Iris pigment epithelial cell (primary cell): ENCODE data around the gene DUSP28.

ENCODE experiments used
- DNase-seq: peaks from one replicate; pipeline ENCODE4 v3.0.0-alpha.2; 2011; ENCODE audit warnings: low read depth

The DUSP28 gene

GRCh38 chr2:240573071-240573515, 12.9 kb downstream of the DUSP28 start:
- DNase-seq = no peak

DNA sequence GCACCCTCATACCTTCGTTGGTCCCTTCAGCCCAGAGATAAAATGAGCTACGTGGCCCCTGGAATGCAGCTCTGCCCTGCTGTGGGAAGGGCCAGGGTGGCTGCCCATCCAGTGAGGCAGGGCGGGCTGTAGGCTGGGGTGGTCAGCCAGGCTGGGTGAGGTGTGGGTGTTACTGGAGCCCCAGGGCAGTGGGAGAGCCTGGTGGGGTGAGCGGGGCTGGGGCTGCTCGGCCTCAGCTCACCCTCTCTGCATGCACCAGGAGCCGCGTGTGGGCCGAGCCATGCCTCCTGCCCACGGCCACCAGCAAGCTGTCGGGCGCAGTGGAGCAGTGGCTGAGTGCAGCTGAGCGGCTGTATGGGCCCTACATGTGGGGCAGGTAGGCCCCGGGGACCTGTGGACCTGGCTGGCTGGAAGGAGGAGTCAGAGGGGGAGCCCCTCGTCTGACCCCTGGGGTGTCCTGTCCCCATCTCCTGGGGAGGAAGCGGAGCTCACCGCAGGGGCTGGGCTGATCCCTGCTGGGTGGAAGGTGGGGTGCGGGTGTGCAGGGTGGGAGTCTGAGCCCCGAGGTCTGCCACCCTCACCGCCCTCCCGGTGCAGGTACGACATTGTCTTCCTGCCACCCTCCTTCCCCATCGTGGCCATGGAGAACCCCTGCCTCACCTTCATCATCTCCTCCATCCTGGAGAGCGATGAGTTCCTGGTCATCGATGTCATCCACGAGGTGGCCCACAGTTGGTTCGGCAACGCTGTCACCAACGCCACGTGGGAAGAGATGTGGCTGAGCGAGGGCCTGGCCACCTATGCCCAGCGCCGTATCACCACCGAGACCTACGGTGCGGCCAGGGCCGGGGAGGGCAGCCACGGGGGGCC, 13.6 kb downstream of the DUSP28 start:
- no peak for DNase-seq

DNA sequence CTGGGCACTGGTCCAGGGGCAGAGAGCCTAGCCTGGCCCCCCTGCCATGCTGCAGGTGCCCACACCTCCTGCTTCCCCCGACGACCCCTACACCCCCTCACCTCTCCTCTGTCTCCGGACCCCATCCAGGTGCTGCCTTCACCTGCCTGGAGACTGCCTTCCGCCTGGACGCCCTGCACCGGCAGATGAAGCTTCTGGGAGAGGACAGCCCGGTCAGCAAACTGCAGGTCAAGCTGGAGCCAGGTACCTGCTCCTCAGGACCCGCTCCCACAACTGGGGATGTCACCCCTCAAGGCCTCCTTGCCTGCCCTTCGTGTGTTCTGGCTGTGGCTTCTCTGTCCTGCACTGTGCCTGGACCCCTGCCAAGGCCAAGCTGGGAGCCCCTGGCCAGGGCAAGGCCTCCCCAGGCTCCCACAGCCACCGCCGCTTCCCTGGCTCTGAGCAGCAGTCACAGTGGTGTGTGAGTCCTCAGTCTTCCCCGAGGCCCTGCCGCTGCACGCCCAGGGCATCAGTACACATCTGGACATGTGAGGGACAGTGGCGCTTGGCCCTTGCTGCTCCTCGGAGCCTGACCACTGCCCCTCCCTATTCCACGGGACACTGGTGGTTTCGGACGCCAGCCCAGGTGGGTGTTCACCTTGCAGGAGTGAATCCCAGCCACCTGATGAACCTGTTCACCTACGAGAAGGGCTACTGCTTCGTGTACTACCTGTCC, 14.4 kb downstream of the DUSP28 start:
- no peak for DNase-seq

DNA sequence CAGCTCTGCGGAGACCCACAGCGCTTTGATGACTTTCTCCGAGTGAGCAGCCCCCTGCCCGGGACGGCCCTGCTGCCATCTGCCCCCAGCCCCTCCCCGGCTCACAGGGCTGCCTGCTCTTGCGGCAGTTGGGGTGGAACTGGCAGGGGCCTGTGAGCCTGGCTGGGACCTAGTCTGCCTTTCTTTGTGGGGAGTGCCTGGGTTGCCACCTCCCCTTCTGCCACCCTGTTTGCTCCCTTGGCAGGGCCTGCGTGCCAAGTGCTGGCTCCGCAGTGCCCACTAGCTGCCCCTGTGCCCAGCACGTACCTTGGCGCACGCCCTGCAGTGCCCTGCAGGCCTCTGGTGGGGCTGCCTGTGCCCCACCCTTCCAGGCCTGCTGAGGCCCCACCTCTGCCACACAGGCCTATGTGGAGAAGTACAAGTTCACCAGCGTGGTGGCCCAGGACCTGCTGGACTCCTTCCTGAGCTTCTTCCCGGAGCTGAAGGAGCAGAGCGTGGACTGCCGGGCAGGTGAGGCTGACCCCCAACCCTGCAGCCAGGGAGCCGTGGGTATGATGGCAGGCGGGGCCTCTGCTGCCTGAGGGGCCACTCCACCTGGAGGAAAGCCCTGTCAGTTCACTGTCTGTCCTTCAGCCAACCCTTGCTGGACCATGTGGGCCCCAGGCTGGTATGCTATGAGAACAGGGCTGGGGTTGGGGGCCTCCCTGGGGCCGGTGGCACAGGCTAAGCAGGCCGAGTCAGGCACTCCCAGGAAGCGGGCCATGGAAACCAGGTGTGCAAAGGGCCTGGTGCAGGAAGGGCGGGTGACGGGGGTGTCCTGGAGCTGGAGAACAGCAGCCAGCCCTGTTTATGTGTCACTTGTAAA, 15.2 kb downstream of the DUSP28 start:
- DNase-seq = no peak

DNA sequence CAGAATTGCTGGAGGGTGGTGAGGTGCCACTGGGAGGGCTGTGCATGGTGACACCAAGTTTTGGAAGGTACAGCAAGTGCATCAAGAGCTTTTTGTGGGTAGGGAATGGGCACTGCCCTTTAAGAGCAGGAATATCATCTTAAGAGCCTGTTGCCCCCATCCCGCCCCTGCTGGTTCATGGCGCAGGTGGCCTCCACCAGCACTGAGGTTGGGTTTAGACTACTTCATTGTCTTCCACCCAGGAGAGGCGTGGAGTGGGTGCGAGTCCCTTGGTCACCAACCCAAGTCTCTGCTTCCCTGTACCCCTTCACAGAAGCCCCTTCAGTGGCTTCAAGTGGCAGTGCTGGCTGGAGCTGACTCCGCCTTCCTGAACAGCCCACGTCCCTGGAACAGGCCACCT, 15.9 kb downstream of the DUSP28 start:
- DNase-seq = no peak

GRCh38 chr2:240576436-240577205, 16.5 kb downstream of the DUSP28 start:
- DNase-seq = no peak

- no peak for DNase-seq
Measured at GRCh38 chr2:240577281-240578109, 17.3 kb downstream of the DUSP28 start.

DNA sequence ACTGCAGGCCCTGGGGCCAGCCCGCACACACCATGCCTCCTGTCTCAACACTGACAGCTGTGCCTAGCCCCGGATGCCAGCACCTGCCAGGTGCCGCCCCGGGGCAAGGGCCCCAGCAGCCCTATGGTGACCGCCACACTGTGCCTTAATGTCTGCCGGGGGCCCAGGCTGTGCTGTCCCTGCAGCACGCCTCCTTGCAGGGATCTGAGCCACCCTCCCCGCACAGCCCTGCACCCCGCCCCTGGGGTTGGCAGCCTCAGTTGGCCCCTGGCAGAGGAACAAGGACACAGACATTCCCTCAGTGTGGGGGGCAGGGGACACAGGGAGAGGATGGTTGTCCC, 17.9 kb downstream of the DUSP28 start:
- DNase-seq = no peak

- no peak for DNase-seq
Measured at GRCh38 chr2:240578488-240578887, 18.3 kb downstream of the DUSP28 start.

- DNase-seq = no peak
Measured at GRCh38 chr2:240579071-240579762, 19.1 kb downstream of the DUSP28 start.

GRCh38 chr2:240579771-240580614, 19.8 kb downstream of the DUSP28 start:
- peak; percentile 89 for DNase-seq

DNA sequence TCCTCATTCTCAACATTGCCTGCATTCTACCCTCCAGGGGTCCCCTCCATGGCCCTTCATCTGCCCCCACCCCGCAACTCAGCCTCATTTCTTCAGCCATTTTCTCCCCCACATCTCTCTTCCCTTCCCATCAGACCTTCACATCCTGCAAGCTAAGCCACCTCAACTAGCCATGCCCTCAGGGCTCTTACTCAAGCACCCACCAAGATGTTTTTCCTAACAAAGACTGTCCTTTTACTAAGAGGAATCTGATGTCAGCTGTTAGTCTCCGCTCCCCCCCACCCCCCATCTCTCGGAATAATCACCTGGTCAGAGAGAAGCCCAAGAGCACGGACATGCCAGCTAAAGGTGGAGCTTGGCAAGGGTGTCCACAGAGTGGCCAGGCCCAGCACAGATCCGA, 21.7 kb downstream of the DUSP28 start:
- no peak for DNase-seq

- peak; percentile 38 for DNase-seq
Measured at GRCh38 chr2:240582781-240583180, 22.6 kb downstream of the DUSP28 start.

DNA sequence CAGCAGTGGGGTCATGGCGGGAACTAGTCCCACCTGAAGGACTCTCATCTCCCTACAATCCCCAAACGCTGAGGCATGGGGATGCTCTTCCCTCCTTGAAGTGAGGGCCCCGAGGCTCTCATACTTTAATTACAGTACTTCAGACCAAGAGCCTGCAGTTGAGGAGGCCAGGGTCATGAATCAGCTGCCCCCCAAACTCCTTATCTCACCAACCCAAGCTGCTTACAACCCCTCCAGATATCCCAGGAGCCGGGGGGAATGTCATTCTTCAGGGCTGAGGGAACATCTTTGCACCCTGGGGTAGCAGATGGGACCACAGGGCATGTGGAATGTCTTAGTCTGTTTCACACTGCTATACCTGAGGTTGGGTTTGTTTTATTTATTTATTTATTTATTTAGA, 23.6 kb downstream of the DUSP28 start:
- no peak for DNase-seq

GRCh38 chr2:240584486-240585031, 24.4 kb downstream of the DUSP28 start:
- DNase-seq = peak; percentile 35

- no peak for DNase-seq
Measured at GRCh38 chr2:240585101-240585500, 24.9 kb downstream of the DUSP28 start.

- DNase-seq = peak; percentile 5
Measured at GRCh38 chr2:240585681-240586197, 25.6 kb downstream of the DUSP28 start.

- peak; percentile 95 for DNase-seq
Measured at GRCh38 chr2:240586198-240586918, 26.2 kb downstream of the DUSP28 start, which contains the start of gene CAPN10. Gene CAPN10 (plus strand): TSS chr2:240586734. CDS start chr2:240586912, 178 bp downstream.
